GM18498 (cell line): Measurements from ENCODE around the gene CD33.
"Not testable (repeated sequence)": the region's sequence is repeated elsewhere in the genome, so short reads cannot be mapped to it uniquely, and the experiment has no call there.

Experiments
- ATAC-seq: cut with Tn5 transposase; IDR thresholded peaks from one replicate; pipeline ENCODE4 v1.9.1; 2021; ENCODE audit warnings: mild to moderate bottlenecking, moderate library complexity; ENCODE audit not compliant: unreplicated experiment

CD33 gene

DNA sequence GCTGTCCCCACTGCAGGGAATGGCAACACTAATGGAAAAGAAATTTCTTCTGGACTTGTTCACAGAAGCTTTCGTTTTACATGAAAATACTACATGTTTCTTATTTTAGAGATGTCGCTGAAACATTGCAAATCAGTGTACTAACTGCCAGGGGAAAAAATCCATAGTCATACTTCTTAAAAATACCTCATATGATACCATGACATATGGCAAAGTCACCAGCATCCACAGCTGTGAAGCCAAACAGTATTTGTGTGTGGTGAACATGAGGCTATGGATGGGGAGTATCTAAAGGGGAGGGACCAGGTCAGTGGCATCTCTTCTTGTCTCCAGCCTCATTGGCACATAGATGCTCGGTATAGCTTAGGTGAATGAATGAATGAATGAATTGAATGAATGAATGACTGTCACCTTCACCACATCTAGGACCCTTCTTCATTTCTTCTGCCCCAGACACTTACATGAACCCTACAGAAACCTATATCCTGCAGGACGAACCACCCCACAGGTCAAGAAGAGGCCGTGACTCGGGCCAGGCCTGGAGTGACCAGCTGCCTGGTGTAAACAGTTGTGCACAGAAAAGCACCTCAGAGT is 14.6 kb upstream of the CD33 start:
- ATAC-seq = no peak

DNA sequence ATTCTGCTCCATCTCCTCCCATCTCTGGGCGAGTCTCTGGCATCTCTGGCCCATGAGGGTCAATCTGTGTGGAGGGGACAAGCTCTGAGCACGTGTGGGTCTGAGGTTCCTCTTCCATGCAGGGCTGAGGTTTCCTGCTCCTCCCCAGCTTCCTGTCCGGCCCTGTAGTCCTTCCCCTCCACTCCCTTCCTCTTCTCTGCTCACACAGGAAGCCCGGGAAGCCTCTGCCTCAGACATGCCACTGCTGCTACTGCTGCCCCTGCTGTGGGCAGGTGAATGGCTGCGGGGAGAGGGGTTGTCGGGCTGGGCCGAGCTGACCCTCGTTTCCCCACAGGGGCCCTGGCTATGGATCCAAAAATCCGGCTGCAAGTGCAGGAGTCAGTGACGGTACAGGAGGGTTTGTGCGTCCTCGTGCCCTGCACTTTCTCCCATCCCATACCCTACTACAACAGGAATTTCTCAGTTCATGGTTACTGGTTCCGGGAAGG is 14.0 kb upstream of the CD33 start:
- not testable (repeated sequence) for ATAC-seq

DNA sequence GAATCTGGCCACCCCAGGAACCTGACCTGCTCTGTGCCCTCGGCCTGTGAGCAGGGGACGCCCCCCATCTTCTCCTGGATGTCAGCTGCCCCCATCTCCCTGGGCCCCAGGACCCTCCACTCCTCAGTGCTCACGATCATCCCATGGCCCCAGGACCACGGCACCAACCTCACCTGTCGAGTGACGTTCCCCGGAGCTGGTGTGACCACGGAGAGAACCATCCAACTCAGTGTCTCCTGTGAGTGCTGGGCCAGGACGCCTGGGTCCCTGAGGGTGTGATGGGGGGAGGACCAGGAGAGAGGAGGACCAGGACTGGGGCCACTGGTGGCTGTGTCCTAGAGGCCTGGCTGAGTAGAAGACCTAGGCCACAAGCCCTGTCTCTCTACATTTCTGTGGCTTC is 13.0 kb upstream of the CD33 start:
- no peak for ATAC-seq

DNA sequence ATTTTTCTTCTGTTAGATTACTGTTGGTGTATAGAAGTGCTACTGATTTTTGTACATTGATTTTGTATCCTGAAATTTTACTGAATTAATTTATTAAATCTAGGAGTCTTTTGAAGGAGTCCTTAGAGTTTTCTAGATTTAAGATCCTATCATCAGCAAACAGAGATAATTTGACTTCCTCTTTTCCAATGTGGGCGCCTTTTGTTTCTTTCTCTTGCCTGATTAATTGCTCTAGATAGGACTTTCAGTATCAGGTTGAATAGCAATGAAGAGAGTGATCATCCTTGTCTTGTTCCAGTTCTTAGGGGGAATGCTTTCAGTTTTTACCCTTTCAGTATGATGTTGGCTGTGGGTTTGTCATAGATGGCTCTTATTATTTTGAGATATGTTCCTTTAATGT is 5.6 kb upstream of the CD33 start:
- ATAC-seq = no peak

DNA sequence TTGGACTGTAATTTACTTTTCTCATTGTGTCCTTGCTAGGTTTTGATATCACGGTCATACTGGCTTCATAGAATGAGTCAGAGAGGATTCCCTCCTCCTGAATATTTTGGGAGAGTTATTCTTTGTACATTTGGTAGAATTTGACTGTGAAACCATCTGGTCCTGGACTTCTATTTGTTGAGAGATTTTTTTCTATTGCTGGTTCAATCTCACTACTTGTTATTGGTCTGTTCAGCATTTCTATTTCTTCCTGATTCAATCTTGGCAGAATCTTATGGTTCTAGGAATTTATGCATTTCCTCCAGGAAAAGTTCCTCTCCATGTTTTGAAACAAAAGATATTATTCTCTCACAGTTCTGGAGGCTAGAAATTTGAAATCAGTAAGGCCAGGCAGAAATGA is 4.9 kb upstream of the CD33 start:
- ATAC-seq = no peak

DNA sequence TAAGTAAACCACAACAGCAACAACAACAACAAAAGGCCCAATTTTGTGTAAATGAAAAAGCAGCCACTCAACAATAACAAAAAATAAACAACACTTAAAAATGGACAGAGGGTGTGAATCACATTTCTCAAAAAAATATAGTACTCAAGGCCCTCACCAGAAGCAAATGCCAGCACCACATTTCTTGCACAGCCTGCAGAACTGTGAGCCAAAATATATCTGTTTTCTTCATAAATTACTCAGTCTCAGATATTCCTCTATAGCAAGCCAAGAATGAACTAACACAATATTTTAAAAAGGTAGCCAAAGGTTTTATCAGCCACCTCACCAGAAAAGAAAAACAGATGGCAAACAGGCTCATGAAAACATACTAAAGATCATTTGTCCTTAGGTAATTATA is 3.9 kb upstream of the CD33 start:
- ATAC-seq = no peak

DNA sequence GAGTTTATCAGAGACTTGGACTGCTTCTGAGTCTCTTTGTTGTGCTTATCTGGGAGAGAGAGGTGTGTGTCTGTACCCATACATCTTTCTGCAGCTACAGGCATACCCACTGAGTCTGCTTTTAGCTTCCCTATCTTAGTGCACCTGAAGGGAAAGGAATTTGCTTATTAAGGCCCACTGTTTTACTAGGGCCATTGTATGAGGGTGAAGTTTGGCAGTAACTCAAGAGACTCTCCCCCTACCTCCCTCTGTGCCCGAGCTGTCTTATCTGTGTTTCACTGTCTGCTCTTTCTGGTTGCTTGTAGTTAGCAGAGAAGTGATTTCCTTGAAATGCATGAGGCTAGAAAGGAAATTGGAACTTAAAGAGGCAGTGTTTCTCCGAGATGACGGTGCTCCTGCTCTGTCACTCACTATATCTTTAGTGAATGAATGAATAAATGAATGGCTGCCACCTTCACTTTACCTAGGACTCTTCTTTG is 678 bp upstream of the CD33 start:
- no peak for ATAC-seq

DNA sequence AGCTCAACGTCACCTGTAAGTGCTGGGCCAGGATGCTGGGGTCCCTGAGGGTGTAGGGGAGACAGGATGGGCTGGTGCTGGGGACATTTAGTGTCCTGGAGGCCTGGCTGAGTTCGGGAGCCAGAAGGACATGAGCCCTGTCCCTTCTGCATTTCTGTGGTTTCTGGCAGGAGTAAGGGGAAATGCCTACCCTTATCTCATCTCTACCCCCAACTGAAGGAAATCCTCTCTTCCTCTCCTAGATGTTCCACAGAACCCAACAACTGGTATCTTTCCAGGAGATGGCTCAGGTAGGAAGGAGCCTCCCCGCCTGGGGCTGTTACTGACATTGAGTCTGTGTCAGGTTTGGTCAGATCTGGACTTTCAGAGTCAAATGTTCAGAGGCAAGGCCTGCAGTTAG is 1.2 kb downstream of the CD33 start:
- no peak for ATAC-seq

DNA sequence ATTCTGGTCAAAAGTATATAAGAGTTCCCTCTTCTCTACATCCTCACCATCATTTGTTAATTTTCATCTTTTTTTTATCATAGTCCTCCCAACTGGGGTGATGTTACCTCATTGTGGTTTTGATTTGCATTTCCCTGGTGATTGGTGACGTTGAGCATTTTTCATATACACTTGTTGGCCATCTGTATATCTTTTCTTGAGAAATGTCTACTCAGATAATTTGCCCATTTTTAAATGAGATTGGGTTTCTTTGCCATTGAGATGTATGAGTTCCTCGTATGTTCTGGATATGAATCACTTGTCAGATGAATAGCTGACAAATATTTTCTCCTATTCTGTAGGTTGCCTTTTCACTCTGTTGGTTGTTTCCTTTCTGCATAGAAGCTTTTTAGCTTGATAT is 2.4 kb downstream of the CD33 start:
- no peak for ATAC-seq

DNA sequence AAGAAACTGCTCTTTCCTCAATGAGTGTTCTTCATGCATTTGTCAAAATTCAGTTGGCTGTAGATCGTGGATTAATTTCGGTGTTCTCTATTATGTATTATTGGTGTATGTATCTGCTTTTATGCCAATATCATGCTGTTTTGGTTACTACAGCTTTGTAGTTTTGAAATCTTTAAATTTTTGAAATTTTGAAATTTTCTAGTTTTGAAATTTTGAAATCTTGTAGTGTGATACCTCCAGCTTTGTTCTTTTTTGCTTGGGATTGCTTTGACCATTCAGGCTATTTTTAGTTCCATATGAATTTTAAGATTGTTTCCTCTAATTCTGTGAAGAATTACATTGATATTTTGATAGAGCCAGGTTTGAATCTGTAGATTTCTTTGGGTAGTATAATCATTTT is 3.1 kb downstream of the CD33 start:
- no peak for ATAC-seq

DNA sequence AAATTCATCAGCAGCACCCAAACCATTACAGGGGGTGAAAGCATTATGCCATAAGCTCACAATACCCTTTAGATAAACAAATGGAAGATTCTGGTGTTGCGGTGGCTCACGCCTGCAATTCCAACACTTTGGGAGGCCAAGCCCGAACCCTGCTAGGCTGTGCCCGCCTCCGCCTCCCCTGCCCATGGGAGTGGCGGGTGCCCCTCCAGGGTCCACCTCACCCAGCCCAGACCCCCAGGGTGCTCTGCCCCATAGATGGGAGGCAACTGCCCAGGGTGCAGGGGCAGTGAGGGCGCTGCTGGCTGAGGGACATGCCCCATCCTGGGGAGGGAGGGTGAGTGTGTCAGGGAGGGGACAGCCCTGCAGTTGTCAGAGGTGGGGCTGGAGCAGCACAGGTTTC is 16.0 kb downstream of the CD33 start:
- ATAC-seq = no peak

DNA sequence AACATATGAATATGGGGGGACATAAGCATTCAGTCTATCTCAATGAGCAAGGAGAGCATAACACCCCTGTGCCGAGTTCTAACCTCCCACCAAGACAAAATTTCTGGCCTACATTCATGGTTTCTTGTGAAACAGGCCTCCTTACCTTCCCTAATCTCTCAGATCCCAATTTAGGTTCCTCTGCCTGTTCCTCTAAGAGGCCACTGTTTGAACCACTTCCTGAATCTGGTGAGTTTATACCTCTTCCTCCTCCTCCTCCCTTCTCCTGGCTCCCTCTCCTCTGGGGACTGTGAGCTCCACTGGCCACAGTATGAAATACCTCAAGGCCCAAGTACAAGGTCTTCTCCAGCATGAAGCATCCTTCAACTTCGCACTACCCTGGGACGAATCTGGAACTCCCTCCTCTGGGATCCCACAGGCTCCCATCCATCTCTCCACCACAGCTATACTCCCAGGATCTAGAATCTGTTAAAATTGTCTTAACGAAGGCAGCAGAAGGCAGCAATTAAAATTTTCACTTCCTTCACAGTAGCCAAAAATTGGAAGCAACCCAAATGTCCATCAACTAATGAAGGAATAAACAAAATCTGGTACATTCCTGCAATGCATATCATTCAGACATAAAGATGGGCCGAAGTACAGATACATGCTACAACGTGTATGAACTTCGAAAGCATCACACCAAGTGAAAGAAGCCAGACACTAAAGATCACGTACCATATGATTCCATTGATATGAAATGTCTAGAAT is 18.2 kb downstream of the CD33 start:
- ATAC-seq = no peak

DNA sequence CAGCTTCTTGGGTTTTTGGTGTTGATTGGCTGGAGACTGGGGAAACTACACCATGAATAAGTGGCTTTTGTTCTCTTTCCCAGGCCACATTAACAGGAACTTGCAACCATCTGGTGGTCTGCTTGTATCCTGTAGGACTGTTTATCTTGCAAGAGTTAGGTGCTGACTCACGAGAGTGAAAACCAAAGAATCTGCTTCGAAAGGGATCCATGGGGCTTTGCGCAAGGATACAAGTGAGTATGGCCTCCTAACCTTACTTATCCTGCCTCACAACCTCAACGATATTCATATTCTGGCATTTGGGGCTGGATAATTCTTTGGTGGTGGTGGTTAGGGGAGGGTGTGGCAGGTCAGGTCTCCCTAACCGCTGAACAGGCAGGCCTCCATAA is 21.3 kb downstream of the CD33 start:
- no peak for ATAC-seq

DNA sequence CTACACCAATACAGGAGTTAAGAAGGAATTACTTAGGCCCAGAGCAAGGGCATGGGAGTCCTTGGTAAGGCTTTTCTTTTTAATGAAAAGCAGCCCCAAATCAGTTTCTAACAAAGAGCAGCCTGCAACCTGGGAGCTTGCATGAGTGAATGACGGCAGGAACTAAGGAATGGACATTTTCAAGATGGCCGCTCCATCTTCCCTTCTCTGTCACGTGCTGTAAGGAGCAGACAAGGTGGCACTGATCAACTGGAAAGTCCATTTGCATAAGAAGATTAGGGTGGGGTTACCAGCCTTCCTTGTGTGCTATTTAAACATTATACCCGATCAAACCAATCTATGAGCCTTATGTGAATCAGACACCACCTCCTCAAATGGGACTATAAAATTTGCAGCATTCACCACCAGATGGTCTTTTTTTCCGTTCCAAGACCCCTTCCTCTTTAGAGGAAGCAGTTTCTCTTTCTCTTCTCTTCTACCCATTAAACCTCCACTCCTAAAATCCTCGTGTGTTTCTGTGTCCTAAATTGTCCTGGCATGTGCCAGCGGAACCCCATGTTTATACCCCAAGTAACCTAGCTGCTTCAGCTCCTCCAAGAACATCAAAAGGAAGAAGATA is 23.2 kb downstream of the CD33 start:
- no peak for ATAC-seq

DNA sequence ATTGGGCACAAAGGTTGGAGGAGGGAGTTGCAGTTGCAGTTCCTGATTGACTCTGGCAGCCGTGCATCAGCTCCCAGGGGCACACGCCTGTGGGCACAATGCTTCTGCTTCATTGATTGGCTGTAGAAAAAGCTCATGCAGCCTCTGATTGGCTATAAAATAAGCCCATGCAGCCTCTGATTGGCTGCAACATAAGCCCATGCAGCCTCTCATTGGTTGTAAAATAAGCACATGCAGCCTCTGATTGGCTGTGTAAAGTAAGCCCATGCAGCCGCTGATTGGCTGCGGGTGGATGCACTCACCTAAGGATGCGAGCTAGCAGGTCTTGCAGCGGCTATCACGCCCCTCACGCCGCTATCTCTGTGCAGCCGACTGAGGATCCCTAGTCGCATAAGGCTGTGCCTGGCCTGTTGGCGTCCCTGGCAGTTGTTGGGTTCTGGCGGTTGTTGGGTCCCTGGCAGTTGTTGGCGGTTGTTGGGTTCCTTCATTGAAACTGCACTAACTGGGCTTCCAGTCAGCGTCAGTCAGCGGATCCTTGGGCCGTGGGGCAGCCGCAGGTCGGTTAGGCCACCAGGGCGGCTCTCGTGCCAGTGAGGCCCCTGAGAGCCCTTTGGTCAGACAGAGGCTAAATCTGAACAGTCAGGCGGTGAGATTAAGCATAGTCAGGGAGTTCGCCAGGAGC is 26.0 kb downstream of the CD33 start, which contains the start of gene SIGLECL1:
SIGLECL1 (plus strand) TSS at position 295 of the 682 bp plus-strand sequence. CDS start 12,993 bp downstream, outside the sequence.
- ATAC-seq = no peak

DNA sequence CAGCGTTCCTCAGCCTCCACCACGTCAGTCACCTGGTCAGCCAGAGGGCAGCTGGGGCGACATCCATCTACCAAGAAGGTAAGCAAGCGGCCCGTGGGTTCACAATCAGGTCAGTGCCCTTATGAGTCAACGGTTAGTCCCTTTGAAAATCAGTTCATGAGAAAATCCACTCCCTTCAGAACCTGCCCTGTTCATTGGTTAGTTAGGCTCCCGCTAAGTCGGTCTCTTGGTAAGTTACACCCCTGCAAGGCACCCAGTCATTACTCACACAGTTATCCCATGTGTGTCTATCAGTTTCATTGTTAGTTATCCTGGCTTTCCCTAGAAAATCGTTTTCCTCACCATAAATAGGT is 26.6 kb downstream of the CD33 start:
- ATAC-seq = no peak

DNA sequence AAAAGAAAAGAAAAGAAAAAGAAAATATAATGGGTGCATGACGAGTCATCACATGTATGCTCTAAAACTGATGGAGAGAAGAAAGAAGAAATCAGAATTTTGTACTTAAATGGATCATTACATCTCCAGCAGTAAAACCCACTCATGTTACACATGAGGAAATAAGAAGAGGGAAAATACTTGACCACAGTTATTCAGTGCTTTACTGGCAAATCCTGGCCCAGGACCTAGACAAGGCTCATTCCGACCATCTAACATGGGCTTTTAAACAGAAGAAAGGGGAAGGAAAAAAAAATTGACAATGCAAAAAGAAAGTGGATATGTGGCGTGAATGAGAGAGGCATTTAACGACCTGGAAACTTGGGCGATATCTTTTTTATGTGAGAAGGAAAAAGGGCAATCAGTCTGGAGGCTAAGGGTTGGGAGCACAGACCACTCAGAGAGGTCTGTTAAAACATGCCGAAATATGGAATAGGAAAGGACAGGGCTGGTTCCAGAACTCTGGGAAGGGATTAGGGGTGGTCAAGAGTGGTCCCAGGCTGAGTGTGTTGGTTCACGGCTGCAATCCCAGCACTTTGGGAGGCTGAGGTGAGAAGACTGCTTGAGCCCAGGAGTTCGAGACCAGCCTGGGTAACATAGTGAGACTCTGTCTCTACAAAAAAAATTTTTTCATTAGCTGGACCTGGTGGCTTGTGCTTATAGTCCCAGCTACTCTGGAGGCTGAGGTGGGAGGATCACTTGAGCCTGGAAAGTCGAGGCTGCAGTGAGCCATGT is 27.6 kb downstream of the CD33 start:
- no peak for ATAC-seq

DNA sequence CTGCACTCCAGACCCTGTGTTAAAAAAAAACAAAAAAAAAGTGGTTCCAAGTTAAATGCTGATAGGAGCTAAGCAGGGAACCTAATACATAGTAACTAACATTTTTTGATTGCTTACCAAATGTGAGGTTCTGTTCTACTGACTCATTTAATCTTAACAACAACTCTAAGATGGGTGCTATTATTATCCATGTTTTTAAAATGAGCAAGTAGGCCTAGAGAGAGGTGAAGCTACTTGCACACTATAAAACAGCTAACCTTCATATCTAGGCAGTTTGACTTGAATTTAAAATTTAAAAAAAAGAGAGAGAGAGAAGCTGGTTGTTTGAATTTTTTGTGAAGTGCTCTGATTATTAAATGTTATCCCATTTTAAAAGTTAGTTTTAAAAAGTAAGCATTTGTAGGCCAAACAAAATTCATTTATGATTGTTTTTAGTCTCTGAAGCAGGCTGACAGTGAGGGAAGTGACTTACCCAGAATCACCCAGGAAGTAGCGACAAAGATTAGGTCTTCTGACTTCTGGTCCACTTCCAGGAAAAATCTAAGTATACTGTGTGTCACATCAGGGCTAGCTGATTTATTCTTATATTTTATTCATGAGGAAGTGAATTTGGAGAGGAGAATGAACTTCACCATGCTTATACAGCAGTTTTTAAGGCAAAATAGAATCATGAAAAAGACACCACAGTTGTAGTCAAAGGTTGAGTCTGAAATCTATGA is 28.4 kb downstream of the CD33 start:
- ATAC-seq = no peak

DNA sequence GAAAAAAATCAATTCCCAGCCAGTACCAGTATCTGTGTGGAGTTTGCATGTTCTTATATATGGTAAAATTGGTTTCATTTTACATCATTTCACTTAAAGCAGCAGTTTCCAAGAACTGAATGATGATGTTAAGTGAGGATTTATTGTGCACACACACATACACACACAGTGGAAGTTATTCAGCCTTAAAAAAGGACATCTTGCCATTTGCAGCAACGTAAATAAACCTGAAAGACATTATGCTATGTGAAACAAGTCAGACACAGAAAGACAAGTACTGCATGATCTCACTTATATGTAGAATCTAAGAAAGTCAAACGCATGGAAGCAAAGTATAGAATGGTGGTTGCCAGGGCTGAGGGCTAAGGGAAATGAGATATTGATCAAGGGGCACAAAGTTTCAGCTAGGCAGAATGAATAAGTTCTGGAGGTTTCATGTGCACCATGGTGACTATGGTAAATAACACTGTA is 31.3 kb downstream of the CD33 start:
- no peak for ATAC-seq

DNA sequence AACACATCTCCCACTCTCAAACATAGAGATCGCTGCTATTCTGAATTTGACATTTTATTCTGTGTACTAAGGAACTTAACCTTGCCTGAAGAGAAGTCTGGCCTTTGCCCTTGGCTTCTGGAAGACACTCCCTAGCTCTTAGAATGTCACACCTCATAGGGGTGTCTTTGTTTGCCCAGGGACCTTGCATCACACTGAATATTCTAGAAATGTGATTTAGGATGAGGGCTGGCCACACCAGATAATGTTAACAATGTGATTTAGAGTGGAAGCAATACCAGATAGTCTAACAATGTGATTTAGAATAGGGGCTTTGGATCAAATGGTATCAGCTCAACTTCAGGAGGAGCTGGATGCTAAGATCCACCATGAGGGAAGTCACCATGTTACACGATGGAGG is 32.6 kb downstream of the CD33 start:
- ATAC-seq = no peak
